ENCODE measurements around the gene PLEKHA4.
"Not testable (repeated sequence)": the region's sequence is repeated elsewhere in the genome, so short reads cannot be mapped to it uniquely, and the experiment has no call there.

GRCh38 chr19:48871471-48872181 is 3.2 kb upstream of the PLEKHA4 start:
- TF ChIP-seq CTCF (optimal IDR thresholded peaks at IDR 0.05 in 1 of 3, IDR thresholded peaks at IDR 0.05 in 1 of 3, conservative IDR thresholded peaks at IDR 0.05 in 1 of 3; ENCODE audit: extremely low read depth in 1 of 3, insufficient read depth in 2 of 3, low read length in 3 of 3); EZH2 (IDR thresholded peaks at IDR 0.05; ENCODE audit: low read length): not testable (repeated sequence)
